Activated T-helper 17 cell treated with anti-CD3 and anti-CD28 coated beads, Interleukin-2, amount 50 U/mL, for 72 hours (primary cell): ENCODE measurements around the gene NKAP. TPM values are rescaled to one million over a fixed set of nuclear protein-coding genes. Genes with fewer than 3 reads are reported as not detected.
"Not testable (repeated sequence)": the region's sequence is repeated elsewhere in the genome, so short reads cannot be mapped to it uniquely, and the experiment has no call there.

Experiments used
- ATAC-seq: fragments of 150-1000 bp; cut with Tn5 transposase; replicated peaks from 2 replicates; pipeline ENCODE4 v1.10.0; 2021; ENCODE audit warnings: mild to moderate bottlenecking, moderate library complexity
- H3K27ac Mint-ChIP-seq: one replicate; pipeline ENCODE4 v1.8.0; 2022; ENCODE audit warnings: mixed read lengths
- H3K27me3 Mint-ChIP-seq: one replicate; pipeline ENCODE4 v1.8.0; 2022; ENCODE audit warnings: mixed read lengths
- H3K36me3 Mint-ChIP-seq: one replicate; pipeline ENCODE4 v1.8.0; 2022; ENCODE audit warnings: low read depth, mild to moderate bottlenecking, mixed read lengths
- H3K4me1 Mint-ChIP-seq: one replicate; pipeline ENCODE4 v1.8.0; 2022; ENCODE audit warnings: mixed read lengths
- H3K4me3 Mint-ChIP-seq: one replicate; pipeline ENCODE4 v1.8.0; 2022; ENCODE audit warnings: mild to moderate bottlenecking, mixed read lengths
- H3K9me3 Mint-ChIP-seq: one replicate; pipeline ENCODE4 v1.8.0; 2022; ENCODE audit warnings: mixed read lengths
- total RNA-seq, 2 donors: library from RNA; stranded (reverse); gene quantifications; one replicate each; pipeline ENCODE4 v1.2.3, GENCODE V29; 2022

The NKAP gene
- total RNA-seq, 2 donors from 2014 or later: 10.1 to 10.8 TPM

DNA sequence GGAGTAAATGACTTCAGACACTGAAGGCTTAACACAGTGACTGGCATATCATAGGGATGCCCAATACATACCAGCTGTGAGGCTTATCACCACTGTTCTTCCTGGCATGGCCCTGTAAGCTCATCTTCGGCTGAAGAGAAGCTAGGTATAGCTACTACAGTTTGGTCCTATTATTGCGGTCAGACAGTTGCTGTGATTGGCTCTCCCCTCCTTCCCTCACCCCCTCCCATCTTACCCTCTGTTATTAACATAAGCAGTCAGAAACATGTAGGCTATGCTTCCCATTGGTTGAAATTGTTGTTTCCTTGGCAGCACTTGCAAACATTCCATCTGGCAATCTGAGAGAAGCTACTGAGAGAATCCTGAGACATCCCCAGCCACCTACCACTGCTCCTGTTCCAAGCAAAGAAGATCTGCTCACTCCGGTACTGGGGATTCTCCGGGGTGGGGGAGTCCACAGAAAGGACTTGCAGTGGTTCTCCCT is 47.7 kb downstream of the NKAP start, which contains the start of gene AKAP14:
TSS of gene AKAP14 (plus strand) at position 51 of the 484 bp plus-strand sequence. CDS start 7,331 bp downstream, outside the sequence.
- peaks cover 3% of the 10 kb centered on the region for H3K4me1 Mint-ChIP-seq
- H3K27ac Mint-ChIP-seq: no peak within 1 kb of the TSS
- H3K27me3 Mint-ChIP-seq: no peaks in the 10 kb centered on the region
- H3K9me3 Mint-ChIP-seq: no peaks in the 10 kb centered on the region
- no peaks in the 10 kb centered on the region for H3K36me3 Mint-ChIP-seq
- no peak within 1 kb of the TSS for H3K4me3 Mint-ChIP-seq
- ATAC-seq: no peak

DNA sequence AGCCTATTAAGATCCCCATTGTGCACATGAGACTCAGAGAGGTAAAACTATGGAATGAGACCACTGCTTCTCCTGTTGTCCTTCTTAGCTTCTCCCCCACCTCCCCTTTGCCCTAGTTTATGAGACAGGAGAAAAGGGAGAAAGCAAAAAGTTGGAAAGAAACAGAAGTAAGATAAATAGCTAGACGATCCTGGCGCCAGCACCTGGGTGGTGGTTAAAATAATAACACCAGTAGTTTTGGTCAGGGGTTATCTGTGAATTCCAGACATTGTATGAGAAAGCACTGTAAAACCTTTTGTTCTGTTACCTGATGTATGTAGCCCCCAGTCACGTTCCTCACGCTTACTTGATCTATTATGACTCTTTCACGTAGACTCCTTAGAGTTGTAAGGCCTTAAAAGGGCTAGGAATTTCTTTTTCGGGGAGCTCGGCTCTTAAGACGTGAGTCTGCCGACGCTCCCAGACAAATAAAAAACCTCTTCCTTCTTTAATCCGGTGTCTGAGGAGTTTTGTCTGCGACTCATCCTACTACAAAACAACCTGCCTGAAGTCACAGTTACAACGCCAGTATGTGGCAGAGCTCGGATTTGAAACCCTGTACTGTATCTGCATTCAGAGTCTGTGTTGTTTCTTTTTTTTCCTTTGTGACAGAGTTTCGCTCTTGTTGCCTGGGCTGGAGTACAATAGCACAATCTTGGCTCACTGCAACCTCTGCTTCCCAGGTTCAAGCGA is 51.4 kb downstream of the NKAP start:
- not testable (repeated sequence) for ATAC-seq, H3K27ac Mint-ChIP-seq, H3K9me3 Mint-ChIP-seq, H3K4me1 Mint-ChIP-seq, H3K27me3 Mint-ChIP-seq, H3K36me3 Mint-ChIP-seq, H3K4me3 Mint-ChIP-seq

DNA sequence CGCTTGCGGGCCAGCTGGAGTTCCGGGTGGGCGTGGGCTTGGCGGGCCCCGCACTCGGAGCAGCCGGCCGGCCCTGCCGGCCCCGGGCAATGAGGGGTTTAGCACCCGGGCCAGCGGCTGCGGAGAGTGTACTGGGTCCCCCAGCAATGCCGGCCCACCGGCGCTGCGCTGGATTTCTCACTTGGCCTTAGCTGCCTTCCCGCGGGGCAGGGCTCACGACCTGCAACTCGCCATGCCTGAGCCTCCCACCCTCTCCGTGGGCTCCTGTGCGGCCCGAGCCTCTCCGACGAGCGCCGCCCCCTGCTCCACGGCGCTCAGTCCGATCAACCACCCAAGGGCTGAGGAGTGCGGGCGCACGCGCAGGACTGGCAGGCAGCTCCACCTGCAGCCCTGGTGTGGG is 52.9 kb downstream of the NKAP start:
- not testable (repeated sequence) for H3K9me3 Mint-ChIP-seq, H3K36me3 Mint-ChIP-seq, H3K4me1 Mint-ChIP-seq, ATAC-seq, H3K27me3 Mint-ChIP-seq, H3K27ac Mint-ChIP-seq, H3K4me3 Mint-ChIP-seq

DNA sequence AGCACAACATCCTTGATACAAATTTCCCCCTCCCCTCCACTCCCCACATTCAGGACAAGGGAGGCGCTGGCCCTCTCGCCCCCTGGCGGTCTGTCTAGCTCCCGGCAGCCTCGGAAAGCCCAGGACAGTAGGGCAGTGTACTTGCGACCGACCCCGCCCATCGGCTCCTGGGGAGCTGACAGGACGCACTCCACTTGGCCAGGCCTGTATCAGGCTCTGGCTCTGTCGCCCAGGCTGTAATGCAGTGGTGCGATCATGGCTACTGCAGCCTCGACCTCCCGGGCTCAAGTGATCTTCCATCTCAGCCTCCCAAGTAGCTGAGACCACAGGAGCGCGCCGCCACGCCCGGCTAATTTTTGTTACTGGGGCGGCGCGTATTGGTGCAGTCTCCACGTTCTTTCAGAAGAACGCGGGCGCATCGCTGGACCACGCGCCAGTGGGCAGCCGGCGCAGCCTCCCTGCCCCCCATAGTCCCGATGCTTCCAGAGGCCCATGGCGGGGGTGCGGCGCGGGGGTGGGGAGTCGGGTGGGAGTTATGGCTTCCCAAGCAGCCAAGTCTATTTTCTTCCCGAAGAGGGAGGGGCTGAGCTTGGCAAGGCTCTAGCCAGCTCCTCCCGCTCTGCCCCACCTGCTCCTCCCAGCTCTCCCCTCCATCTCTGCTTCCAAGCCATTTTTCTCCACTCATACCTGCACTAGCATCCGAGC is 55.7 kb downstream of the NKAP start:
- Mint-ChIP-seq H3K9me3 (no peaks in the 10 kb centered on the region), H3K36me3 (no peaks in the 10 kb centered on the region), H3K4me1 (no peaks in the 10 kb centered on the region), H3K4me3 (peak overlapping the region; percentile 43), H3K27ac (no peak overlapping the region), H3K27me3 (no peaks in the 10 kb centered on the region)
- peak; percentile 91 for ATAC-seq

DNA sequence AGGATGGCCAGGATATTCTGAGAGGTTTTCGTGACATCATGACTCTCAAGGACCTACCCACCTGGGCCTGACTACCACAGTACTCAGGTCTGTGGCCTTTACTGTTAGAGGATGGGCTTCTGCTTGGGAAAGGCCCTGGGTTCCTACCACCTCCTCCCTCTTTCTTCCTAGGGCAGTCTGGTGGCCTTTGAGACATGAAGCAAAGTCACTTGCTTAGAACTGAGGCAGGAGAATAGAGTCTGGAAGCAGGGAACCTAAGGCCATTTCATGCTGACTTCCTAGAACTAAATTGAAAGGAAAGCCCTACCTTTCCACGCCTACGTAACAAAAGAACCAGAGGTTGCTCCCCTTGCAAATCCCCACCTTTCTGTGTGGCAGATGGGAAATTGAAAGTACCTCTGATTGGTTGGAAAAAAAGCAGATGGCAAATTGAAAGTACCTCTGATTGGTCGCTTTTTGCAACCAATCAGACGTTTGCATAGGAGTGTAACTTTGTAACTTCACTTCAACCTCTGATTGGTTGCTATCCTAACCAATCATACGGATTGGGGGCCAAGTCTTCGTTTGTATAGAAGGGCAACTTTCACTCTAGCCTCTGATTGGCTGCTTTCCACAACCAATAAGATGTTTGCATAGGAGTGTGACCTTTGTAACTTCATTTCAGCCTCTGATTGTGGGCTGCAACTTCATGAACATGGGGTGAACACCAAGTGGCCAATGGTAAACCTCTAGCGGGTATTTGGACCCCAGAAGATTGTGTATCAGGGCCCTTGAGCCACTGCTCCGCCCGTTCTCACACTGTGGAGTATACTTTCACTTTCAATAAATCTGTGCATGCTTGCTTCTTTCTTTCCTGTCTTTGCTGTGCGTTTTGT is 57.8 kb downstream of the NKAP start:
- ATAC-seq: peak; percentile 79
- Mint-ChIP-seq H3K9me3 (no peaks in the 10 kb centered on the region), H3K27ac (no peak overlapping the region), H3K4me3 (peak overlapping the region; percentile 66), H3K4me1 (no peaks in the 10 kb centered on the region), H3K36me3 (no peaks in the 10 kb centered on the region), H3K27me3 (no peaks in the 10 kb centered on the region)

DNA sequence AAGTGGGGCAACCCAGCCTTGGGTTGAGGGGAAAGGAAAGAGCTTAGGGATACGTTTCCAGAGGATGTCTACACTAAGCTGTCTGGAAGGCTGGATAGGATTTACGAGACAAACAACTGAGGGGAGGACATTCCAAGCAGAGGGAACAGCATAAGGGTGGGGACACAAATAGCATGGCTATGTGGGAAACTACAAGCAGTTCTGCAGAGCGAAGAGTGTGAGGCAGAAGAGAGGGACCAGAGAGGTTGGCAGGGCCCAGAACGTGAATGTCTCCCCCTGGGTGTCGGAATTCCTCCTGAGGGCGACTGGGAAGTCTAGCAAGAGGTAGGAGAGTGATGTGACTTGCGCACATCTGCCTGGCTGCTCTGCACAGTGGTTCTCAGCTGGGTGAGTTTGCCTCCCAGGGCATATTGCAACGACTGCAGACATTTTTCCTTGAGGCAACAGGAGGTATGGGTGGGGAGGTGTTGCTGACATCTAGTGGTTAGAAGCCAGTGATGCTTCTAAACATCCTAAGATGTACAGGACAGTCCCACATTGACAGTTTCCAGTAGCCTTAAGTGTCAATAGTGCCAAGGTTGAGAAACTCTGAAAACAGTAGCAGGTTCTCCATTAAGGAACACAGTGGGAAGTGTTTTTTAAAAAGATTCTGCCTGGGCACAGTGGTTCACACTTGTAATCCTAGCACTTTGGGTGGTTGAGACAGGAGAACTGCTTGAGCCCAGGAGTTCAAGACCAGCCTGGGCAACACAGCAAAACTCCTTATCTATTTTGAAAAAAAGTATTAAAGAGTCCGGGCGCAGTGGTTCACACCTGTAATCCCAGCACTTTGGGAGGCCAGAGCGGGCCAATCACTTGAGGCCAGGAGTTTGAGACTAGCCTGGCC is 62.8 kb downstream of the NKAP start:
- peak overlapping the region; percentile 61 for H3K27ac Mint-ChIP-seq
- H3K36me3 Mint-ChIP-seq: peaks cover 27% of the 10 kb centered on the region
- H3K27me3 Mint-ChIP-seq: no peaks in the 10 kb centered on the region
- no peak overlapping the region for H3K4me3 Mint-ChIP-seq
- H3K9me3 Mint-ChIP-seq: no peaks in the 10 kb centered on the region
- peak; percentile 81 for ATAC-seq
- peaks cover 3% of the 10 kb centered on the region for H3K4me1 Mint-ChIP-seq

DNA sequence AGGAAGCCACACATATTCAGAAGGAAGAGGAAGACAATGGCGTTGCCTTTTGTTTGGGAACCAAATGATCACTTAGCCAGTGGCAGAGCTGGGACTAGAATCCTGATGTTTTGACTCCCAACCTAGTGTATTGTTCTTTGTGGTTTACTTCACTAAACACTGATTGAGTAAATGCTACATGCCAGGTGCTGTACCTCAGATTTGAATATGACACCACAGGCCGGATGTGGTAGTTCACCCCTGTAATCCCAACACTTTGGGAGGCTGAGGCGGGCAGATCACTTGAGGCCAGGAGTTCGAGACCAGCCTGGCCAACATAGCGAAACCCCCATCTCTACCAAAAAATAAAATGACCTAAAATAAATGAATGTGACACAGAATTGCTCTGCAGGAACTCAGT is 63.5 kb downstream of the NKAP start:
- Mint-ChIP-seq H3K4me3 (no peak overlapping the region), H3K36me3 (peaks cover 31% of the 10 kb centered on the region), H3K27ac (peak overlapping the region; percentile 61), H3K27me3 (no peaks in the 10 kb centered on the region), H3K9me3 (no peaks in the 10 kb centered on the region), H3K4me1 (peaks cover 3% of the 10 kb centered on the region)
- ATAC-seq: peak; percentile 67

DNA sequence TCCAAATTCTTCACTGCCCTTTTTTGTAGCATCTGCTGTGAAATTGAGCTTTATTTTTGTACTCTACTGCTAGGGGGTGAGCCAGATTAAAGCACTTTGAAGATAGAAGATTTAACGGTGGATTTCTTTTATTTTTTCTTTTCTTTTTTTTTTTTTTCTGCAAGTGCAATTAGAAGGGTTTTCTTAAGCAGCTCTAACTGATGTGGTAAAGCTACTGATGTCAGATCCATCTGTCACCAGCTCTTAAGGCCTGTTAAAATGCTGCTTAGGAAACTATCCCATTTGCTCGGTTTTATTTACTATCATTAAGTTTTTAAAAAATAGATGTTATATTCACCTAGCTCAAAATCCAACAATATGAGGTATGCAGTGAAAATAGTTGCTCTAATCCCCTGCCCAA is 64.8 kb downstream of the NKAP start:
- peaks cover 3% of the 10 kb centered on the region for H3K4me1 Mint-ChIP-seq
- no peaks in the 10 kb centered on the region for H3K27me3 Mint-ChIP-seq
- H3K9me3 Mint-ChIP-seq: no peaks in the 10 kb centered on the region
- H3K4me3 Mint-ChIP-seq: no peak overlapping the region
- ATAC-seq: no peak
- no peak overlapping the region for H3K27ac Mint-ChIP-seq
- H3K36me3 Mint-ChIP-seq: peaks cover 44% of the 10 kb centered on the region

DNA sequence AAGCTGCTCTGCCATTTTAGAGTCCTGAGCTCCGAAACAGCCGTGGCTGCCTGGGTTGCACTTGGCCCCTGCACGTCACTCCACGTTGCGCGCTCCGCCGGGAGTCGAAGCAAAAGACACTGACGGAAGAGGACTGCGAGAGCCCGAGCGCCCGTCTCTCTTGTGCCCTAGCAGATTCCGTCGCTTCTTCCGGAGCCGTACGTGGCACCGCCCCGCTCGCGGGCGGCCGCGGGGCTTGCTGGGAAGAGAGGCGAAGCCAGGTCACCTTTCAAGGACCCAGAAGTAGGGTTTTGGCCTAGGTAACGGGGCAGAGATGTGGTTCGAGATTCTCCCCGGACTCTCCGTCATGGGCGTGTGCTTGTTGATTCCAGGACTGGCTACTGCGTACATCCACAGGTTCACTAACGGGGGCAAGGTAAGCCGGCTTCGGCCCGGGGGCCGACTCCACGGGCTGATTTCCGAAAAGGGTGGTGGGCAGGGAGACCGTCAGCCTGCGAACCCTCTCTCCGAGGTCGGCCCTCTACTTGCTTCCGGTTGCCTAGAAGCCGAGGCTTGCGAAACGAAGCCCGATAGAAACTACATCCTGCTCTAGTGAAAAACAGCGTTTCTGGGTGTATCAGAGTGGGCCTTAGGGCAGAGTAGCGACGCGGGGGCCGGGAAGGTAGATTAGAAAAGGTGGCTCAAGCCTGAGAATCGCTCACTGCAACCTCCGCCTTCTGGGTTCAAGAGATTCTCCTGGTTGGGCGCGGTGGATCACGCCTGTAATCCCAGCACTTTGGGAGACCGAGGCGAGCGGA is 71.8 kb downstream of the NKAP start, which contains the start of the genes NDUFA1 and RNF113A:
TSS of gene NDUFA1 (plus strand) at position 234 of the 797 bp plus-strand sequence. CDS start at position 314, 80 bp downstream.
TSS of gene RNF113A (minus strand) at position 135 of the 797 bp plus-strand sequence. CDS start at position 15, 120 bp downstream.
- H3K4me1 Mint-ChIP-seq: no peaks in the 10 kb centered on the region
- peaks cover 51% of the 10 kb centered on the region for H3K36me3 Mint-ChIP-seq
- peak; percentile 96 for ATAC-seq
- no peaks in the 10 kb centered on the region for H3K27me3 Mint-ChIP-seq
- H3K4me3 Mint-ChIP-seq: peak within 1 kb of the TSS; percentile 100
- H3K9me3 Mint-ChIP-seq: no peaks in the 10 kb centered on the region
- peak within 1 kb of the TSS; percentile 99 for H3K27ac Mint-ChIP-seq

DNA sequence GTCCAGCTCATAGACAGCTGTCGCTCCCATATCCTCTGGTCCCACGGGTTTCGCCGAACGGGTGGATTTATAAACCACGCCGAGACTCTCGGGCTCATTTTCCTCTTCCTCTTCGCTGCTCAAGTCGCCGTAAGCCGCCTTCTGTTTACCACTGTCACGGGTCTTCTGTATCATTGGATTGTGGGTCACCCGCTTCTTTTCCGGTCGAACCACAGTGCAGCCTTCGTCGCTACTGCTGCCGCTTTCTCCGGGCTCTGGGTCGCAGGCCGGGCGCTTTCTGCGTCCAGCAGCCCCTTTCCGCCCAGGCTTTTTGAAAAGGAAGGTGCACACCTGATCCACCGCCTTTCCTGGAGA is 72.3 kb downstream of the NKAP start:
- peak; percentile 56 for ATAC-seq
- peak overlapping the region; percentile 99 for H3K27ac Mint-ChIP-seq

More for the DNA sequence above, 72.3 kb downstream of the NKAP start:
- Mint-ChIP-seq H3K9me3 (no peaks in the 10 kb centered on the region), H3K36me3 (peaks cover 48% of the 10 kb centered on the region), H3K27me3 (no peaks in the 10 kb centered on the region), H3K4me1 (no peaks in the 10 kb centered on the region), H3K4me3 (peak overlapping the region; percentile 100)
